GM18867 (cell line): Measurements from ENCODE around the gene AKAP14.
"Not testable (repeated sequence)": the region's sequence is repeated elsewhere in the genome, so short reads cannot be mapped to it uniquely, and the experiment has no call there.

Experiments
- ATAC-seq: cut with Tn5 transposase; IDR thresholded peaks from one replicate; pipeline ENCODE4 v1.9.1; 2021; ENCODE audit warnings: mild to moderate bottlenecking, moderate library complexity; ENCODE audit not compliant: unreplicated experiment

AKAP14 gene

GRCh38 chrX:119919835-119920585 is 24.3 kb downstream of the AKAP14 start:
- no peak for ATAC-seq

- not testable (repeated sequence) for ATAC-seq
These were observed 26.7 kb downstream of the AKAP14 start for GRCh38 chrX:119922391-119922790.

- ATAC-seq, result no peak
These were observed 39.7 kb downstream of the AKAP14 start for GRCh38 chrX:119935215-119935874.

GRCh38 chrX:119941336-119941735 is 45.6 kb downstream of the AKAP14 start:
- ATAC-seq, result no peak

- no peak for ATAC-seq
These were observed 46.6 kb downstream of the AKAP14 start for GRCh38 chrX:119942173-119942819.

- ATAC-seq, result peak; percentile 3
These were observed 47.1 kb downstream of the AKAP14 start for GRCh38 chrX:119942831-119943184.

GRCh38 chrX:119943185-119943988 is 47.7 kb downstream of the AKAP14 start, which contains the start of gene NKAP:
TSS of gene NKAP (minus strand) at chrX:119943751. CDS start at chrX:119943605, 146 bp downstream.
- peak; percentile 81 for ATAC-seq

GRCh38 chrX:119945481-119945880 is 49.8 kb downstream of the AKAP14 start:
- no peak for ATAC-seq

GRCh38 chrX:119948381-119948780 is 52.7 kb downstream of the AKAP14 start:
- ATAC-seq, result no peak

GRCh38 chrX:119954374-119954773 is 58.7 kb downstream of the AKAP14 start:
- ATAC-seq, result no peak

- not testable (repeated sequence) for ATAC-seq
These were observed 60.3 kb downstream of the AKAP14 start for GRCh38 chrX:119955807-119956570.

- no peak for ATAC-seq
These were observed 64.9 kb downstream of the AKAP14 start for GRCh38 chrX:119960625-119961024.

GRCh38 chrX:119966837-119967236 is 71.1 kb downstream of the AKAP14 start:
- ATAC-seq, result not testable (repeated sequence)
